MG63 (cell line): Measurements from ENCODE around the gene TRIM17. TPM values are rescaled to one million over a fixed set of nuclear protein-coding genes. Genes with fewer than 3 reads are reported as not detected.
A peak's percentile ranks its signal among the peaks of the same experiment; 100 is the strongest.

ENCODE experiments used
- DNase-seq: peaks from one replicate; pipeline ENCODE4 v3.0.0-alpha.2; 2020
- H3K27me3 ChIP-seq: fragments of 250-450 bp; sonication (Bioruptor Pico); 2 replicates; pipeline ENCODE4 v1.5.1; 2020; ENCODE audit warnings: mild to moderate bottlenecking, moderate library complexity
- H3K36me3 ChIP-seq: fragments of 250-450 bp; sonication (Bioruptor Pico); 2 replicates; pipeline ENCODE4 v1.5.1; 2020; ENCODE audit warnings: mild to moderate bottlenecking, moderate library complexity
- H3K4me3 ChIP-seq: fragments of 250-450 bp; sonication (Bioruptor Pico); 2 replicates; pipeline ENCODE4 v1.5.1; 2020; ENCODE audit warnings: mild to moderate bottlenecking, moderate library complexity
- H3K9me3 ChIP-seq: fragments of 250-450 bp; sonication (Bioruptor Pico); 2 replicates; pipeline ENCODE4 v1.5.1; 2020; ENCODE audit warnings: mild to moderate bottlenecking, moderate library complexity
- total RNA-seq: library from RNA; depleted of rRNA; stranded (reverse); fragments of >200 nt; shearing (Covaris generic); gene quantifications from 2 replicates; pipeline ENCODE4 v1.2.3, GENCODE V29; 2014; ENCODE audit warnings: low replicate concordance

TRIM17 gene
- total RNA-seq, 1 experiment from 2014 or later, result not detected

GRCh38 chr1:228429698-228430097 is 13.0 kb upstream of the TRIM17 start:
- no peak for DNase-seq
- peaks cover under 1% of the 10 kb centered on the region; the same call in 1 of the 2 replicates for H3K27me3 ChIP-seq
- H3K9me3 ChIP-seq, result no peaks in the 10 kb centered on the region
- no peak overlapping the region for H3K4me3 ChIP-seq
- no peaks in the 10 kb centered on the region for H3K36me3 ChIP-seq

DNA sequence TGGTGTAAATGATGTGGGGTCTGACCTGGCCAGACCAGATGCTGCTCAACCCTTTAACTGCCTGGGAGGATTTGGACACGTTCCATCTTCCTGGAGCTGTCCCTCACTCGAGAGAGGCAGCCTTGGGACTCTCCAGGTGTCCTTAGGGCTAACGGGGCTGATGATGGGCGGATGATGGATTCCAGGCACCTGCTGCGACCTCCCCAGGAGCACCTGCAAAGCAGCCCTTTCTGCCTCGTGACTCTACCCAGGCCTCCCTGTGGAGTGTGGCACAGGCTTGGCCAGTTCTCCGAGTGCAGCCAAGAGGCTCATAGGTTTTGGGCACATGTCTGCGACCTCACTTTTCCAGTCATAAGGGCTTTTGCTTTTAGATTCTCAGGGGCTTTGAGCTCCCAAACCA is 12.3 kb upstream of the TRIM17 start:
- DNase-seq, result no peak
- no peak overlapping the region for H3K4me3 ChIP-seq

DNA sequence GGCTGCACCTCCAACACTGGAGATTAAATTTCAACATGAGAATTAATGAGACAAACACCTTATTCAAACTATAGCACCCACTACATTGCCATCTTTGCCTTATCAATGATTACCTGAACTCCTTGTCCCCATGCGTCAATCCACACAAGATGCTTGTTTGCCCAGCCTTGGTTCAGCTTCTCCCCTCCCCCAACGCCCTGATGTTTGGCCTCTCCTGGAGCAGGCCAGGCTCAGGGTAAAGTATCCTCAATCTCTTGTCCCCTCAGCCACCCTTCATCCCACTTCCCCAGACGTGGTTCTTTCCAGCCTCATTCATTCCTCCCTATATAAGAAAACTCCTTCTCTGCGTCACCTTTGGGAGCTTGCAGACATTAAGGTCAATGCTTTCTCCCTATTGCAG is 11.8 kb upstream of the TRIM17 start:
- H3K27me3 ChIP-seq, result no peaks in the 10 kb centered on the region; the same call in 1 of the 2 replicates
- H3K4me3 ChIP-seq, result no peak overlapping the region
- H3K9me3 ChIP-seq, result no peaks in the 10 kb centered on the region
- no peaks in the 10 kb centered on the region for H3K36me3 ChIP-seq
- DNase-seq, result no peak

More for the DNA sequence above, 12.3 kb upstream of the TRIM17 start:
- Histone ChIP-seq H3K36me3 (no peaks in the 10 kb centered on the region), H3K9me3 (no peaks in the 10 kb centered on the region), H3K27me3 (no peaks in the 10 kb centered on the region; the same call in 1 of the 2 replicates)

DNA sequence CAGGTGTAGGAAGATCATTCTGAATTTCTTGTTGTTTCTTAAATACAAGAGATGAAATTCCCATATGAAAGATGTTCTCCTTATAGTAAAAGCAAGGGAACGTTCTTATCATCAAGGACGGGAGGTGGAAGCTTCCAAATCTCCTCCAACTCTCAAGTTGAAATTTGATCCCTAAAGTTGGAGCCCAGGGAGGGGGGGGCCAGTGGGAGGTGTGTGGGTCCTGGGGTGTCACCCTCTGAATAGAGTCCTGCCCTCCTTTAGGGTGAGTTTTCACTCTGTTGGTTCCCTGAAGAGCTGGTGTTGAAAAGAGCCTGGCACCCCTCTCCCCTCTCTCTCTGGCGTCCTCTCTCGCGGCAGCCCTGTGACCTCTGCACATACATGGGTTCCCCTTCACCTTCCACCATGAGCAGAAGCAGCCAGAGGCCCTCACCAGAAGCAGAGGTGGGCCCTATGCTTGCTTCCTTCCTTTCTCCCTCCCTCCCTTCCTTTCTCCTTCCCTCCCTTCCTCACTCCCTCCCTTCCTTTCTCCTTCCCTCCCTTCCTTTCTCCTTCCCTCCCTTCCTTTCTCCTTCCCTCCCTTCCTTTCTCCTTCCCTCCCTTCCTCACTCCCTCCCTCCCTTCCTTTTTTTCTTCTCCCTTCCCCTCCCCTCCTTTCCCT is 10.0 kb upstream of the TRIM17 start:
- H3K27me3 ChIP-seq, result no peaks in the 10 kb centered on the region; the same call in 1 of the 2 replicates
- DNase-seq, result no peak
- H3K36me3 ChIP-seq, result no peaks in the 10 kb centered on the region
- no peak overlapping the region for H3K4me3 ChIP-seq
- no peaks in the 10 kb centered on the region for H3K9me3 ChIP-seq

- H3K36me3 ChIP-seq, result no peaks in the 10 kb centered on the region
- H3K4me3 ChIP-seq, result no peak overlapping the region
- no peak for DNase-seq
- H3K9me3 ChIP-seq, result no peaks in the 10 kb centered on the region
- H3K27me3 ChIP-seq, result no peaks in the 10 kb centered on the region; the same call in 1 of the 2 replicates
Observed at GRCh38 chr1:228424685-228425660, 8.3 kb upstream of the TRIM17 start.

DNA sequence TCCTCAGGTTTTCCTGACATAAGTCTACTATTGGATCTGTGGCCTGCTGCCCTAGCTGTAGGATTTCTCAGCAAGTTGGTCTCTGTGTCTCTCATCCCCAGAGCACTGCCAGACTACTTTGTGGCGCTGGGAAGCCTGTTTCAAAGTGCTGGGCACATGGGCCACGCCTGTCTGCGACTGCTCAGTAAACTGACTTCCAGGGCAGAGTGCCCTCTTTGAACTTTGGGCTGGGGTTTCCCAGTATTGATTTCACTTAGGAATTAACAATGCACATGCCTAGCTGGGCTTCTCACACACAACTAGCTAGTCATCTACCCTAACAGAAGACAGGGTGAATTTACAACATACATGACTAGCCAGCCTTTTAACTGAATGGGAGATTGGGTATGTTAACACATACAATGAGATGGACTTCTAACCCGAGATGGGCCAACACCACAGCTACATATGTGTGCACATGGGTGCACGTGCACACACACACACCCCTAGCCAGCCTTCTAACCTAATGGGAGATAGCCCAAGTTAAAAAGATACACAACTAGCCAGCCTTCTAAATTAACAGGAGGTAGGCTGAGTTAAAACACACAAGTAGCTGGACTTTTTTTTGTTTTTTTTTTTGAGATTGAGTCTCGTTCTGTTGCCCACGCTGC is 6.9 kb upstream of the TRIM17 start:
- Histone ChIP-seq H3K9me3 (no peaks in the 10 kb centered on the region), H3K27me3 (no peaks in the 10 kb centered on the region), H3K4me3 (no peak overlapping the region), H3K36me3 (no peaks in the 10 kb centered on the region)
- no peak for DNase-seq

- no peaks in the 10 kb centered on the region for H3K9me3 ChIP-seq
- H3K27me3 ChIP-seq, result peaks cover 1% of the 10 kb centered on the region; the same call in 1 of the 2 replicates
- no peak for DNase-seq
- no peak overlapping the region for H3K4me3 ChIP-seq
- H3K36me3 ChIP-seq, result no peaks in the 10 kb centered on the region
Observed at GRCh38 chr1:228420968-228421826, 4.5 kb upstream of the TRIM17 start.

DNA sequence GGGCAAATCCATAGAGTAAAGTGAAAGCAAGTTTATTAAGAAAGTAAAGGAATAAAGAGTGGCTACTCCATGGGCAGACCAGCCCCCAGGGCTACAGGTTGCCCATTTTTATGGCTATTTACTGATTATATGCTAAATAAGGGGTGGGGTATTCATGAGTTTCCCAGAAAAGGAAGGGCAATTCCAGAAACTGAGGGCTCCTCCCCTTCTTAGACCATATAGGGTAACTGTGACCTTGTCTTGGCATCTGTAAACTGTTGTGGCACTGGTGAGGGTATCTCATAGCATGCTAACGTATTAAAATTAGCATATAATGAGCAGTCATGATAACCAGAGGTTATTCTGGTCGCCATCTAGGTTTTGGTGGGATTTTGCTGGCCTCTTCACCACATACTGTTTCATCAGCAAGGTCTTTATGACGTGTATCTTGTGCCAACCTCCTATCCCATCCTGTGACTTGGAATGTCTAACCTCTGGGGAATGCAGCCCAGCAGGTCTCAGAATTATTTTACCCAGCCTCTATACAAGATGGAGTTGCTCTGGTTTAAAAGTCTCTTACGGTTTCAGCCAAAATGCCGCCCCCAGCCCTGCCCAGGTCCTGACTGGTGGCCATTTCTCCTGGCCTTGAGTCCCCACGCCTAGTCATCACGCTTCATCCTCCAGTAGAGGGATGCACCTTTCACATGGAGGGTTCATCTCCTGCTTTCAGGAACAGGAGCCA is 982 bp upstream of the TRIM17 start:
- Histone ChIP-seq H3K27me3 (peaks cover 4% of the 10 kb centered on the region; the same call in 1 of the 2 replicates), H3K36me3 (no peaks in the 10 kb centered on the region), H3K4me3 (no peak overlapping the region), H3K9me3 (no peaks in the 10 kb centered on the region)
- no peak for DNase-seq

GRCh38 chr1:228417061-228417460 is 400 bp upstream of the TRIM17 start:
- Histone ChIP-seq H3K36me3 (no peaks in the 10 kb centered on the region), H3K4me3 (no peak overlapping the region), H3K27me3 (peaks cover 4% of the 10 kb centered on the region; the same call in 1 of the 2 replicates), H3K9me3 (no peaks in the 10 kb centered on the region)
- DNase-seq, result no peak

DNA sequence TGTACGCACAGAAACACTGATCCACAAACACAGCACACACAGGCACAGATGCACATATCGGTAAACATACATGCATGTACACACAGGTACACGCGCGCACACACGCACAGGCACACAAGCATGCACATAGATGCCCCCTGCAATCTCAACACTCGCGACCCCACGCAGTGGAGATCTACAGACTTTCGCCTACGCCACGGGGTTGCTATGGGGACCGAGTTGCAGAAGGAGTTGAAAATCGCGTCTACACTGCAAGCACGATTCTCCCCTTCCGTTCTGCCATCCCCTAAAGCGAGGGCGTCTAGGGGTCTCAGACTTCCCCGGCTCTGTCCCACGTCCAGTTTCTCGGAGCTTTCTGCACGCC is 826 bp downstream of the TRIM17 start:
- no peak for DNase-seq
- Histone ChIP-seq H3K4me3 (peak overlapping the region; percentile 30), H3K27me3 (peaks cover 4% of the 10 kb centered on the region; the same call in 1 of the 2 replicates), H3K36me3 (no peaks in the 10 kb centered on the region; the same call in 1 of the 2 replicates), H3K9me3 (no peaks in the 10 kb centered on the region)

DNA sequence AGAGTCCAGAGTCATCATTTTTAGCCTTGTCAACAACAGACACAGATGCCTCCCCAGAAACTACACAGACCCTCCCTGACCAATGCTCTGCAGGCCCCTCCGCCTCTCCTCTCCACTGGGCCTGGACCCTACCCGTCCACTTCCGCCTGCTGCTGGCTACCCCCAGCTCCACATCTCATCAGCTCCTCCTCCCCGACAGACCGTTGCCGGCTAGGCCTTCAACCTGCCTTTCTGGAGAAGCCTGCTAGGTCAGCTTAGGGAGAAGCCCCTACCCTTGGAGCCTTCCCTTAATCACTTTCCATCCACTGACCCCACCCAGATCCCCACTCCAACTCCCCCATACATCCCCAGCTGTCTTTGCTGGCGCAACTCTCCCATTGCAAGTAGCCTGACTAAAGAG is 1.4 kb downstream of the TRIM17 start:
- Histone ChIP-seq H3K27me3 (peaks cover 4% of the 10 kb centered on the region; the same call in 1 of the 2 replicates), H3K4me3 (no peak overlapping the region)
- DNase-seq, result no peak

DNA sequence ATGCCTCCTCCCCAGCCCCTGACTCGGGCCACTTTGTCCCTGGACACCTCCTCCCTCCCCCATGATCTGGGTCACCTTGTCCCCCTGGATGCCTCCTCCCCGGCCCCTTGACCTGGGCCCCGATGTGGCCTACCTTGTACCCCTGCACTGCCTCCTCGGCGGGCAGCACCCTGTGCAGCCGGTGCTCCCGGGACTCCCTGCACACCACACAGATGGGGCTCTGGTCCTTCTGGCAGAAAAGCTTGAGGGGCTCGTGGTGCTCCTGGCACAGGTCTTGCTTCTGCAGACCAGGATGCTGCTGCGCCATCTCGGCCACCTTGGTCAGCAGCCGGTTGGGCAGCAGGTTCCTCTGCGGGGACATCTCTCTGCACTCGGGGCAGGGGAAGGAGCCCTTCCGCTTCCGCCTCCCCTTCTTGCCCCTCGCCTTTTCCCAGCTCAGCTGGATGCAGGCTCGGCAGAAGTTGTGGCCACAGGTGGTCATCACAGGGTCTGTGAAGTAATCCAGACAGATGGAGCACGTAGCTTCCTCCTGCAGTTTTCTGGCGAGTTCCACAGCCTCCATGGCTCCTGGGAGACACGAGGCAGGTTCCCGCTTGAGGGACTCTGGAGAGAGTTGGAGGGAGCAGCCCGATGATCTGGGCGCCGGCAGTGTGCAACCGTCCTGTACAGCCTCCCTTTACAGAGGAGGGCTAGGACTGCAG is 2.0 kb downstream of the TRIM17 start:
- Histone ChIP-seq H3K36me3 (no peaks in the 10 kb centered on the region; the same call in 1 of the 2 replicates), H3K4me3 (no peak overlapping the region)
- no peak for DNase-seq

More for the DNA sequence above, 1.4 kb downstream of the TRIM17 start:
- no peaks in the 10 kb centered on the region for H3K9me3 ChIP-seq
- H3K36me3 ChIP-seq, result no peaks in the 10 kb centered on the region; the same call in 1 of the 2 replicates

DNA sequence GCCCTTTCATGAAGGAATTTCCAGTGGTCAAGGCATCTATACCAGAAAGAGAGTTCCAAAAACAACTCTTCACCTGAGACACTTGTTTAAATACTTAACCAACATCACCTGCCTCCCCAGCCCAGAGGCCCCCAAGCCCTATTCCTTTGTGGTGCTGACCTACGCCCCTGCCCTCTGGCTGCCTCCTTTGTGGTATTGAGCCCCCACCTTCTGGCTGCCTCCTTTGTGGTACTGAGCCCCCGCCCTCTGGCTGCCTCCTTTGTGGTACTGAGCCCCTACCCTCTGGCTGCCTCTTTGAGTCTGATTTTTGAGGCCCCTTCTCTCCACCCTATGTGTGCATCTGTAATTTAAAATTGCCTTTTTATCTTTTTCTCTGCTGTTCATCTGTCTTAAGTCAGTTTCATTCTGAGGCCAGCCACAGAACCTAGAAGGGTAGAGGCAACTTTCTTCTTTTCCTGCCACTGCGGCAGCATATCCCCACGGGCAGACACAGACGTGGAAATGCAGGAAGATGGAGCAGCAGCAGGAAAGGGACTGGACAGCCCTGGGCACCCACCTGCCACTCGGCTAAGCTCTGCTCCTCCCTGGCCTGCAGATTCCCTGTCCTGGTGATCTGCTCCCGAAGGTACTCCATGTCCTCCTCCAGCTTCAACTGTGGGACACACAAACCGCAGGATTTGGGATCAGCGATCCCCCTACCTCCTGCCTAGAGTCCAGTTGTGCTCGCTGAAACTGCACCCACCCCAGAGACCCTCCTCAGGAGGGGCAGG is 3.2 kb downstream of the TRIM17 start:
- H3K27me3 ChIP-seq, result peaks cover 4% of the 10 kb centered on the region; the same call in 1 of the 2 replicates
- no peaks in the 10 kb centered on the region; the same call in 1 of the 2 replicates for H3K36me3 ChIP-seq
- DNase-seq, result no peak
- H3K9me3 ChIP-seq, result no peaks in the 10 kb centered on the region
- no peak overlapping the region for H3K4me3 ChIP-seq

More for the DNA sequence above, 2.0 kb downstream of the TRIM17 start:
- Histone ChIP-seq H3K27me3 (peaks cover 4% of the 10 kb centered on the region; the same call in 1 of the 2 replicates), H3K9me3 (no peaks in the 10 kb centered on the region)
